ENCODE results near the gene U2AF2.

U2AF2 gene

DNA sequence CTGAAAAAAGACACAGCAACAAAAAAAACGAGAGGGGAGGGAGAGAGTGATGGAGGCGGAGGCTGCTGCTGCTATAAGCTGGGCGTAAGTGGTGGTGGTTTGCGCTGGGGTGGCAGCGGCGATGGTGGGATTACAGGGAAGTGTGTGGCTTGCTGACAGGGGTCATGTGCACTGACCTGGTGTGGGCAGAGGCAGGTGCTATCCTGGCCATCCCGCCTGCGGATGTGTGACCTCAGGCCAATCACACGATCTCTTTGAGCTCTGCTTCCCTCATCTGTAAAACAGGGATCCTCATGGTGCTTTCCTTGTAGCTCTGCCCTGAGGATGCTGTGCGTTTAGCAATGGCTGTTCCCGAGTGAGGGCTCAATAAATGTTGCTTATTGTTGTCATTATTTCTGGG lies 17.3 kb upstream of the U2AF2 start:
- in situ Hi-C loops (cut with HindIII; ENCODE audit: low sequenced_read_pairs), result no loop called here
- no peak for DNase-seq (ENCODE audit: low read depth, low spot score)
- H3K4me3 ChIP-seq (ENCODE audit: low read depth, low read length), result no peak overlapping the region
- TF ChIP-seq, protein P1, sequence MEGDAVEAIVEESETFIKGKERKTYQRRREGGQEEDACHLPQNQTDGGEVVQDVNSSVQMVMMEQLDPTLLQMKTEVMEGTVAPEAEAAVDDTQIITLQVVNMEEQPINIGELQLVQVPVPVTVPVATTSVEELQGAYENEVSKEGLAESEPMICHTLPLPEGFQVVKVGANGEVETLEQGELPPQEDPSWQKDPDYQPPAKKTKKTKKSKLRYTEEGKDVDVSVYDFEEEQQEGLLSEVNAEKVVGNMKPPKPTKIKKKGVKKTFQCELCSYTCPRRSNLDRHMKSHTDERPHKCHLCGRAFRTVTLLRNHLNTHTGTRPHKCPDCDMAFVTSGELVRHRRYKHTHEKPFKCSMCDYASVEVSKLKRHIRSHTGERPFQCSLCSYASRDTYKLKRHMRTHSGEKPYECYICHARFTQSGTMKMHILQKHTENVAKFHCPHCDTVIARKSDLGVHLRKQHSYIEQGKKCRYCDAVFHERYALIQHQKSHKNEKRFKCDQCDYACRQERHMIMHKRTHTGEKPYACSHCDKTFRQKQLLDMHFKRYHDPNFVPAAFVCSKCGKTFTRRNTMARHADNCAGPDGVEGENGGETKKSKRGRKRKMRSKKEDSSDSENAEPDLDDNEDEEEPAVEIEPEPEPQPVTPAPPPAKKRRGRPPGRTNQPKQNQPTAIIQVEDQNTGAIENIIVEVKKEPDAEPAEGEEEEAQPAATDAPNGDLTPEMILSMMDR (IDR thresholded peaks at IDR 0.05; ENCODE audit: low read depth, low read length), result no peak

DNA sequence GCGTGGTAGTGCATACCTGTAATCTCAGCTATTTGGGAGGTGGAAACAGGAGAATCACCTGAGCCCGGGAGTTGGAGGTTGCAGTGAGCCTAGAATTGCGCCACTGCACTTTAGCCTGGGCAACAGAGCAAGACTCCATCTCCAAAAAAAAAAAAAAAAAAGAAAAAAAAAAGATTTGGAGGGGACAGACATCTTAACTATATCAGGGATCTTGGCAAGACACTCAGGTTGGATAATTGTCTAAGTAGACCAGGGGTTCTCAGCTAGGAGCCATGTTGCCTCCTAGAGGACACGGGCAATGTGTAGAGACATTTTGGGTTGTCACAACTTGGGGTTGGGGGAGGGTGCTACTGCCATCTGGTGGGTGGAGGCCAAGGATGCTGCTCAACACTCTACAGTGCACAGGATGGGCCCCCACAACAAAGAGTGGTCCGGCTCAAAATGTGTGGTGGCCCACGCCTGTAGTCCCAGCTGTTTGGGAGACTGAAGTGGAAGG lies 15.9 kb upstream of the U2AF2 start:
- DNase-seq (ENCODE audit: low read depth, low spot score), result no peak
- TF ChIP-seq, protein P1 (IDR thresholded peaks at IDR 0.05; ENCODE audit: low read depth, low read length), result peak; percentile 50
- no peak overlapping the region for H3K4me3 ChIP-seq (ENCODE audit: low read depth, low read length)
- in situ Hi-C loops (cut with HindIII; ENCODE audit: low sequenced_read_pairs), result no loop called here

DNA sequence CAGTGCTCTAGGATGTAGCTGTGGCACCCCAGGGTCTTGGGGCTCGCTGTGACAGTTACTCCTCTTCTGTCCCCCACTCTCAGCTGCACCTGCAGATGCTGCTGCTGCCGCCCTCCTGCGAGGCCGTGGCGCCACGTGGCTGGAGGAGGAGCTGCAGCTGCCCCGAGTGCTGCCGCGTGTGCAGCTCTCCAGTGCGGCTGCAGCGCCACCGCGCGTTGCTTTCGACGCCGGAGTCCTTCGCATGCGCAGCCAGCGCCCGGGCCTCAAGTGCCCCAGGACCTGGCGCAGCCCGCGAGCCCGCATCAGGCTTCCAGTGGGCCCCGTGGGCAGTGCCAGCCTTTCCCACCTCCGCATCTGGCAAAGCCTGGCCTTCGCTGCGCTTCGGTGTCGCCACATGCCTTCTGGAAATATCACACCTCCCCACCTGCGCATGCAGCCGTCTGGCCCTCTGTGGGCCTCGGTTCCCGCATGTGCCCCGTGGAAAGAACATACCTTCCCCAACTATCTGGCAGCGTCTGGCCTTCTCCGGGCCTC lies 14.7 kb upstream of the U2AF2 start:
- in situ Hi-C loops (cut with HindIII; ENCODE audit: low sequenced_read_pairs), result no loop called here
- H3K4me3 ChIP-seq (ENCODE audit: low read depth, low read length), result peak overlapping the region; percentile 84
- peak; percentile 59 for DNase-seq (ENCODE audit: low read depth, low spot score)

DNA sequence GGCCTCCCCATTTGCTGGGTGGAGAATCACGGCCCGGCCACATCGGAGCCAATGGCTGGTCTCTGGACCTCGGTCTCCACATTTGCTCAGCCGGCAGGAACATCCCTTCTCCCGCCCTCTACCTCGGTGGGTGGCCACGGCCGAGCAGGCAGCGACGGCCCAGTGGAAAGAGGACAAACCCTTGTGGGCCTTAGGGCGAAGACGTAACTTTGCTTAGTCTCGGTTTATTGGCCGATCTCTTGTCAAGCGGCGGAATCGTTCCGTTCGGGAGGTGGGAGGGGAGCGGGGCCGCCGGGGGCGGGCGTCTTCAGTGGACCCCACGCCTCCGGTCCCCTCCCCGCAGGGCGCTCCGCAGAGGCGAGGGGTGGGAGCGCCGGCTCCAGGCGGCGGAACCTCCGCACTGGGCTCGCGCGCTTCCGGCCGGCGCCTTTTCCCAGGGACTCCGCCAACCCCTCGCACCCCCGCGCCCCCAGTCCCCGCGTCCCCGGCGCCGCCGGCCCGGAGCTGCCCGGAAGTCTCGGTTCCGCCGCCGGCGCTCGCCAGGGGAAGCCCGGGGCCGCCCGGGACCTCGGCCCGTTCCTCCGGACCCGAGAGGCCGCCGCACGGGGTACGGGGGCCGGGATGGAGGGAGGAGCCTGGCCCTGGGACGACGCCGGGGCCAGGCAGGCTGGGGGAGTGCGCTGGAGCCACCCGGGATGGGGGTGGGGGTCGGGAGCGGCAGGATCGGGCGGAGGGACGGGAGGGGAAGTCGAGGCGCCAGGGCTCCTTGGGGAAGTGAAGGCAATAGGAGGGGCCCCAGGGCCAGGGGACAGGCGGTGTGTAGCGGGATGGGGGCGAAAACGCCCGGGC lies 14.0 kb upstream of the U2AF2 start, which contains the start of gene ZNF580:
TSS of gene ZNF580 (plus strand) at position 426 of the 849 bp plus-strand sequence. CDS start 1,507 bp downstream, outside the sequence.
- TF ChIP-seq, protein P1 (IDR thresholded peaks at IDR 0.05; ENCODE audit: low read depth, low read length), result no peak
- in situ Hi-C loops (cut with HindIII; ENCODE audit: low sequenced_read_pairs), result no loop called here
- H3K4me3 ChIP-seq (ENCODE audit: low read depth, low read length), result peak within 1 kb of the TSS; percentile 84
- peak; percentile 88 for DNase-seq (ENCODE audit: low read depth, low spot score)

More for the DNA sequence above, 14.7 kb upstream of the U2AF2 start:
- TF ChIP-seq, protein P1 (IDR thresholded peaks at IDR 0.05; ENCODE audit: low read depth, low read length), result peak; percentile 33

DNA sequence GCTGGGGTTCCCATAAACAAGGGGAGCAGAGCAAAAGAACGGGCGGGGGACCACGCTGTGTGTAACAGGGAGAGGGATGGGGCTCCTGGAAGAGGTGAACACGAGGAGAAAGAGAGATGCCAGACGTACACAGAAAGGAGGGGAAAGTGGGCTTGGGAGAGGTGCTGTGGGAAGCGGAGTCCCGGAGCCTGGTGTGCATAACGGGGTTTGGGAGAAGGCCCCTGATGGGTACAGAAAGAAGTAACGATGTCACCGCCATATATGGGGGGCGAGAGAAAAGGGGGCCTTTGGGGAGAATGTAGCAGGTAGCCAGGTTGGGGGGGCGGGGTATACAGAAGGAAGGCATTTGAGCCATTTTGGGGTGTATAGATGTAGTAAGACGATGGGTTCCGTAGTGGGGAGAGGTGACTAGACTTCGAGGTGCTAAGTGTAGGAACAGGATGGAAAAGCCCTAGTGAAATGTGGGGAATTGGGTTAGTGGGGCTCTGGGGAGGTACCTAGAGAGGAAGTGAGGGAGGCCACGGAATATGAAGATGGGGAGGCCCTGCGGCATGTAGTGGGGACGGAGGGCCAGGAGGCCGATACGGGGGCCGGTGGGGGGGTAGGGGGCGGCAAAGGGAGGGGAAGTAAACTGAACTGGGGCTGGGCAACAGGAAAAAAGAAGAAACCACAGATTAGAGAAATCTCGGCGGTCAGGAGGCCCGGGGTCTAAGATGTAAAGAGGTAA lies 13.2 kb upstream of the U2AF2 start:
- DNase-seq (ENCODE audit: low read depth, low spot score), result no peak
- H3K4me3 ChIP-seq (ENCODE audit: low read depth, low read length), result peak overlapping the region; percentile 84
- TF ChIP-seq, protein P1 (IDR thresholded peaks at IDR 0.05; ENCODE audit: low read depth, low read length), result no peak
- in situ Hi-C loops (cut with HindIII; ENCODE audit: low sequenced_read_pairs), result no loop called here
